Mammary epithelial cell (primary cell): ENCODE measurements around the gene GATA2.

ENCODE experiments used
- CTCF ChIP-seq, 2 donors: IDR thresholded peaks in 1 of 2; conservative IDR thresholded peaks in 1 of 2; 2 replicates each; pipeline ENCODE4 v1.5.1; 2011 to 2012; ENCODE audit warnings: inconsistent platforms in 2 of 2, low read length in 2 of 2, mild to moderate bottlenecking in 2 of 2, control low read depth in 1 of 2, low read depth in 1 of 2; ENCODE audit not compliant: insufficient read depth in 1 of 2; ENCODE audit errors: extremely low read depth in 1 of 2
- EZH2 ChIP-seq: IDR thresholded peaks from 2 replicates; pipeline ENCODE4 v1.6.1; 2012; ENCODE audit warnings: low read length, inconsistent platforms, borderline replicate concordance

- TF ChIP-seq CTCF (conservative IDR thresholded peaks at IDR 0.05 in 1 of 2, IDR thresholded peaks at IDR 0.05 in 1 of 2; ENCODE audit: extremely low read depth in 1 of 2, insufficient read depth in 1 of 2, low read depth in 1 of 2, low read length in 2 of 2) = no peak
- no peak for TF ChIP-seq EZH2
These were observed 50.1 kb downstream of the GATA2 start for GRCh38 chr3:128442949-128443348.
